ENCODE results near the gene ZNF77. TPM values are rescaled to one million over a fixed set of nuclear protein-coding genes. Genes with fewer than 3 reads are reported as not detected.
"Not testable (repeated sequence)": the region's sequence is repeated elsewhere in the genome, so short reads cannot be mapped to it uniquely, and the experiment has no call there.

The ZNF77 gene
- total RNA-seq, 1 donor from 2014 or later = 9.9 TPM

DNA sequence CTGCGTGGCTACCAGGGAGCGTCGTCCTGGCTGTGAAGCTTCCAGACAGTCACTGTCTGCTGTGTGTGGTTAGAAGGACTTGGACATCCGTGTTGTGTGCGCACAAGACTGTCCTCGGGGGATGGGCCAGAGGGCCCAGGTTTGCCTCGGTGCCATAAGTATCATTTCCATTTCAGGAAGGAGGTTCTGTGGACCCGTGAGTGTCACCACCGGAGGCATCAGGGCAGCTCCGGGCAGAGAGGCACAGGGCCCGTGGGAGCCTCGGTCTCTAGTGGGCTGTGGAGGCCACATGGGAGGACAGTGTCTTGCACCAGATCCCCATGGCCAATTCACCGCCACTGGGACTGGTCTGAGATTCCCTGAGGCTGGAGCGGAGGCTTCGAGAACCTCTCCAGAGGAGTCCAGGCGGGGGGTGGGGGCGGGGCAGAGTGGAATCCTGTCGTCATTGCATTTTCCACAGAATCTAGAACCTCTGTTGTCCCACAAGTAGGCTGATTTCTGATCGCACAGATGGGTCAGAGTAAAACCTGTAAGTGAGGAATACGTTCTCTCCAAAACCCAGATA, 38.1 kb downstream of the ZNF77 start:
- H3K4me3 Mint-ChIP-seq = no peak overlapping the region
- H3K36me3 Mint-ChIP-seq = peaks cover 13% of the 10 kb centered on the region
- H3K27me3 Mint-ChIP-seq (ENCODE audit: low read depth) = no peaks in the 10 kb centered on the region

DNA sequence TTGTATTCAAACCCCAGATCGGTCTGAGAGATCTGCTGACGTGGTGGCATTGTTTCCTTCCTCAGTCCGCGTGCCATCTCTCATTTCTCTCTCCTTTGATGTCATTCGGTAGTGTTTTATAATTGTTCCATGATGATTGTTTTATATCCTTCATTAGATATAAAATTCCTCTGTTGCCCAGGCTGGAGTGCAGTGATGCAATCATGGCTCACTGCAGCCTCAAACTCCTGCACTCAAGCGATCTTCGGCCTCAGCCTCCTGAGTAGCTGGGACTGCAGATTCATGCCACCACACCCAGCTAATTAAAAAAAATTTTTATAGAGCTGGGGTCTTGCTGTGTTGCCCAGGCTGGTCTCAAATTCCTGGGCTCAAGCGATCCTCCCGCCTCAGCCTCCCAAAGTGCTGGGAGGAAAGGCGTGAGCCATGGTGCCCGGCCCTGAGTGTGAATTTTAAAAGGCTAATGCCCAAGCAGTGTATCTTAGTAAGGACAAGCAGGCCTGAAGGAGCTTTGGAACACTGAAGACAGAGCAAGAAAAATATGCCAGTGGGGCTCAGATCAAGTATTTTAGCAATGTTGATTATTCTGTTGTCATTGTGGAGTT, 38.8 kb downstream of the ZNF77 start:
- TF ChIP-seq, protein P1, sequence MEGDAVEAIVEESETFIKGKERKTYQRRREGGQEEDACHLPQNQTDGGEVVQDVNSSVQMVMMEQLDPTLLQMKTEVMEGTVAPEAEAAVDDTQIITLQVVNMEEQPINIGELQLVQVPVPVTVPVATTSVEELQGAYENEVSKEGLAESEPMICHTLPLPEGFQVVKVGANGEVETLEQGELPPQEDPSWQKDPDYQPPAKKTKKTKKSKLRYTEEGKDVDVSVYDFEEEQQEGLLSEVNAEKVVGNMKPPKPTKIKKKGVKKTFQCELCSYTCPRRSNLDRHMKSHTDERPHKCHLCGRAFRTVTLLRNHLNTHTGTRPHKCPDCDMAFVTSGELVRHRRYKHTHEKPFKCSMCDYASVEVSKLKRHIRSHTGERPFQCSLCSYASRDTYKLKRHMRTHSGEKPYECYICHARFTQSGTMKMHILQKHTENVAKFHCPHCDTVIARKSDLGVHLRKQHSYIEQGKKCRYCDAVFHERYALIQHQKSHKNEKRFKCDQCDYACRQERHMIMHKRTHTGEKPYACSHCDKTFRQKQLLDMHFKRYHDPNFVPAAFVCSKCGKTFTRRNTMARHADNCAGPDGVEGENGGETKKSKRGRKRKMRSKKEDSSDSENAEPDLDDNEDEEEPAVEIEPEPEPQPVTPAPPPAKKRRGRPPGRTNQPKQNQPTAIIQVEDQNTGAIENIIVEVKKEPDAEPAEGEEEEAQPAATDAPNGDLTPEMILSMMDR (IDR thresholded peaks at IDR 0.05; ENCODE audit: unreplicated experiment) = no peak
- Mint-ChIP-seq H3K27ac (no peak overlapping the region), H3K27me3 (ENCODE audit: low read depth) (no peaks in the 10 kb centered on the region), H3K4me1 (peaks cover 8% of the 10 kb centered on the region), H3K4me3 (no peak overlapping the region), H3K36me3 (peaks cover 10% of the 10 kb centered on the region), H3K9me3 (peaks cover 9% of the 10 kb centered on the region)
- no peak for DNase-seq (ENCODE audit: low spot score in 2 of 2, unreplicated experiment in 2 of 2)

More for the DNA sequence above, 38.1 kb downstream of the ZNF77 start:
- Mint-ChIP-seq H3K27ac (no peak overlapping the region), H3K4me1 (peaks cover 6% of the 10 kb centered on the region), H3K9me3 (peaks cover 11% of the 10 kb centered on the region)
- TF ChIP-seq, protein P1 (IDR thresholded peaks at IDR 0.05; ENCODE audit: unreplicated experiment) = no peak
- no peak for DNase-seq (ENCODE audit: low spot score in 2 of 2, unreplicated experiment in 2 of 2)

DNA sequence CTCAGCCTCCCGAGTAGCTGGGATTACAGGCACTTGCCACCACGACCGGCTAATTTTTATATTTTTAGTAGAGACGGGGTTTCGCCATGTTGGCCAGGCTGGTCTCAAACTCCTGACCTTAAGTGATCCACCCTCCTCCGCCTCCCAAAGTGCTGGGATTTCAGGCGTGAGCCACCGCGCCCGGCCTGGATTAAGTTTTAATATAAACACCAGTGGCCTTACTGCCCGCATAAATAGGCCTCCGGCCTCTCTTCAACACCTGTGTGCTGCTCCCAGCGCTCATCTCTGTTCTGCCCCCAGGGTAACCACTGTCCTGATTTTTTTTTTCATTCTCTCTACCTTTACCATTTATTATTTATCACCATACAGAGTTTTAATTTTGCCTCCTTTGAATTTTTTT, 41.4 kb downstream of the ZNF77 start:
- not testable (repeated sequence) for H3K27ac Mint-ChIP-seq; H3K27me3 Mint-ChIP-seq (ENCODE audit: low read depth); DNase-seq (ENCODE audit: low spot score in 2 of 2, unreplicated experiment in 2 of 2); H3K9me3 Mint-ChIP-seq; H3K4me3 Mint-ChIP-seq; H3K4me1 Mint-ChIP-seq; H3K36me3 Mint-ChIP-seq

DNA sequence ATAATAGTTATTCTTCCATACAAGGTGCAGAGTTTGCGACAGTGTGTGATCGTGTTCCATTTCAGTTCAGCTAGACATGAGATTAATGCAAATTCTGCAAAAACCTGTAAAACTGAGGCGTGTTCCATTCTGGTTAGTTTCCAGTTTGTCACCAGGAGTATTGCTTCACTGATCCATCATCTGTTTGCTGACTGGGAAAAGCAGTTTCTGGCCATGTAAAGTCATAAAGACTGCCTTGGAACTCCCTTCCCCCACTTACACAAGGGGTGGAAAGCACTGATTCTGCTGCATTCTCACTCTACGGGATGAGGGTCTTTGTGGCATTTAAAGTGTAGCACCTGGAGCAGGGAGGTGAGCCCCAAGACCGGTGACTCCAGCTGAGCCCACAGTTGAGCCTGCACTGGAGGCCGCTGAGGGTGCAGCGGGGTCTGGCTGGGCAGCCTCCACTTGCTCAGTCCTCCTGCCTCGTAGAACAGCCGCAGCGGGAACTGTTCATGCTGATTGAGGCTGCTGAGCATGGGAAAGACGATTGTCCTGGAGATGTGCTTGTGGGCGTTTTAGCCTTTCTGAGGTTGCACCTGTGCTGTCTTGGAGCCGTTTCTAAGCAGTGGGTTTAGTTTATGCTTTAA, 42.1 kb downstream of the ZNF77 start:
- no peak overlapping the region for H3K4me3 Mint-ChIP-seq
- peaks cover 2% of the 10 kb centered on the region for H3K36me3 Mint-ChIP-seq
- H3K27ac Mint-ChIP-seq = no peak overlapping the region
- TF ChIP-seq, protein P1 (IDR thresholded peaks at IDR 0.05; ENCODE audit: unreplicated experiment) = no peak
- H3K4me1 Mint-ChIP-seq = peaks cover 8% of the 10 kb centered on the region
- no peak for DNase-seq (ENCODE audit: low spot score in 2 of 2, unreplicated experiment in 2 of 2)
- H3K27me3 Mint-ChIP-seq (ENCODE audit: low read depth) = no peaks in the 10 kb centered on the region
- H3K9me3 Mint-ChIP-seq = peaks cover 1% of the 10 kb centered on the region

DNA sequence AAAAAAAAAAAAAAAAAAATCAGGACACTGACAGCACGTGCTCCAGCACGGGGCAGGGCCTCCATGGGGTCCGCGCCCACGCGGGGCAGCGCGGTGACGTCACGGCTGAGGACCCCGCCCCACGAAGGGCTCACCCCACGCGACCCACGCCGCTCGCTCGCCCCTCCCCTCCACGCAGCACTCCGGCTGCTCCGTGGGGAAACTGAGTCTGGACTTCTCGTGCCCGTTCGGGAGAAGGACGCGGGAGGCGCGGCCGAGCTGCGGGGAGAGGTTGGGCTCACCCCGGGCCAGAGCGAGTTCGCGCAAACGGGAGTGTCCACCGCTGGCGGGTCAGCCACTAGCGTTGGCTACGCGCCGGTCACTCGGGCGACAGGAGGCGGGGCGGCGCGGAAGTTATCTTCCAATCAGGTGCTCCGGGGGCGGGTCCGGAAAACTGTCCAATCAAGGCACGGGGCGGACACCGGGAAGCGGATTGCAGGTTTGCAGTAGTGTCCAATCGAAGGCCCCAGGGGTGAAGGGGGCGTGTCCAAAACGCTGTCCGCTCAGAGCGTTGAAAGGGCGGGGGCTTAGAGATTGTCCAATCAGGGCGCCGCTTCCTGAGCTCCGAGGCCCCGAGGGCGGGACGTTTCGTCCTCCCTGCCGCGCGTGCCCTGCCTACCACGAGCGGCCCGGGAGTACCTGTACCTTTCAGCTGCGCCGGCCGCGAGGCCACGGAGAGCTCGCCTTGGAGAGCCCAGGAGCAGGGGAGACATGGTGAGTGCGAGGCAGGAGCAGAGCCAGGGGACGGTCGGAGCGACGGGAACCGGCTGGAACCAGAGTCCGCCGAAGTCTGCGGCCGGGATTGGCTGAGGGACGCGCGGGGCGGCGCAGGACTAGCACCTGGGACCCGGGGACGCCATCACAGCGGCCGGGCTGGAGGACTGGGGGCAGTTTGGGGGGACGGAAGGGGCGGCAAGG, 44.2 kb downstream of the ZNF77 start, which contains the start of gene ZNF57:
ZNF57 (plus strand) TSS at position 633 of the 957 bp plus-strand sequence; CDS start at position 751, 118 bp downstream.
- peak; percentile 96 to 98 for DNase-seq (ENCODE audit: low spot score in 2 of 2, unreplicated experiment in 2 of 2)
- H3K27ac Mint-ChIP-seq = peak within 1 kb of the TSS; percentile 97
- H3K4me3 Mint-ChIP-seq = peak within 1 kb of the TSS; percentile 98
- H3K36me3 Mint-ChIP-seq = no peaks in the 10 kb centered on the region
- H3K27me3 Mint-ChIP-seq (ENCODE audit: low read depth) = no peaks in the 10 kb centered on the region
- peaks cover 8% of the 10 kb centered on the region for H3K4me1 Mint-ChIP-seq
- TF ChIP-seq, protein P1 (IDR thresholded peaks at IDR 0.05; ENCODE audit: unreplicated experiment) = no peak
- H3K9me3 Mint-ChIP-seq = peaks cover 13% of the 10 kb centered on the region
